Osteocyte (in vitro differentiated cells): ENCODE results near the gene SMIM23. TPM values are rescaled to one million over a fixed set of nuclear protein-coding genes. Genes with fewer than 3 reads are reported as not detected.

Source experiments
- DNase-seq: peaks from one replicate; pipeline ENCODE4 v3.0.0; 2021; ENCODE audit warnings: mixed read lengths; ENCODE audit not compliant: unreplicated experiment; ENCODE audit errors: extremely low spot score
- H3K27ac Mint-ChIP-seq: one replicate; pipeline ENCODE4 v1.8.0; 2021; ENCODE audit warnings: mild to moderate bottlenecking, mixed read lengths; ENCODE audit not compliant: unreplicated experiment
- H3K27me3 Mint-ChIP-seq: one replicate; pipeline ENCODE4 v1.8.0; 2021; ENCODE audit warnings: mixed read lengths; ENCODE audit not compliant: unreplicated experiment
- H3K36me3 Mint-ChIP-seq: one replicate; pipeline ENCODE4 v1.8.0; 2021; ENCODE audit warnings: mixed read lengths; ENCODE audit not compliant: unreplicated experiment
- H3K4me1 Mint-ChIP-seq: one replicate; pipeline ENCODE4 v1.8.0; 2021; ENCODE audit warnings: mixed read lengths; ENCODE audit not compliant: unreplicated experiment
- H3K4me3 Mint-ChIP-seq: one replicate; pipeline ENCODE4 v1.8.0; 2021; ENCODE audit warnings: mild to moderate bottlenecking, moderate library complexity, mixed read lengths; ENCODE audit not compliant: unreplicated experiment
- H3K9me3 Mint-ChIP-seq: one replicate; pipeline ENCODE4 v1.8.0; 2021; ENCODE audit warnings: mixed read lengths; ENCODE audit not compliant: unreplicated experiment
- total RNA-seq: library from RNA; stranded (reverse); gene quantifications from 2 replicates; pipeline ENCODE4 v1.2.1, GENCODE V29; 2021
- TF ChIP-seq, protein P1 (sequence below): fragments of 200-600 bp; sonication (generic); IDR thresholded peaks from 2 replicates; pipeline ENCODE4 v1.5.0; 2021; ENCODE audit warnings: antibody characterized with exemption, mild to moderate bottlenecking, moderate library complexity

SMIM23 gene
- total RNA-seq, 1 donor from 2014 or later, result not detected

DNA sequence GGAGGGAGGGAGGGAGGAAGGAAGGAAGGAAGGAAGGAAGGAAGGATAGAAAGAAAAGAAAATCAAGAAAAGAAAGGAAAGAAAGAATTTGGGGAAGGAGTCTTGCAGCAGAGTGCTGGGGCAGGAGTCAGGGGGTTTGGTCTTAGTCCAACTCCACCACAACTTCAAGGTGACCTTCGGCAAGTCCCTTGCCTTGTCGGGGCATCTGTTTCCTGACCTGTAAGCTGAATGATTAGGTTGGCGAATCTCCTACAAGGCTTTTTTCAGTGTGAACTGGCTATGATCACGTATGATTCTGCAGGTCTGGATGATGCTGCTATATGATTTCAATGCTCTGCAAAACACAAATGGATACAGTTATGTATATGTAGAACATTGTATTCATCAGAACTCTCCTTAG is 20.1 kb downstream of the SMIM23 start:
- Mint-ChIP-seq H3K27me3 (peaks cover 52% of the 10 kb centered on the region), H3K9me3 (peaks cover 2% of the 10 kb centered on the region), H3K36me3 (no peaks in the 10 kb centered on the region), H3K4me3 (no peak overlapping the region), H3K27ac (no peak overlapping the region), H3K4me1 (peaks cover 4% of the 10 kb centered on the region)
- DNase-seq, result no peak
- TF ChIP-seq, protein P1, sequence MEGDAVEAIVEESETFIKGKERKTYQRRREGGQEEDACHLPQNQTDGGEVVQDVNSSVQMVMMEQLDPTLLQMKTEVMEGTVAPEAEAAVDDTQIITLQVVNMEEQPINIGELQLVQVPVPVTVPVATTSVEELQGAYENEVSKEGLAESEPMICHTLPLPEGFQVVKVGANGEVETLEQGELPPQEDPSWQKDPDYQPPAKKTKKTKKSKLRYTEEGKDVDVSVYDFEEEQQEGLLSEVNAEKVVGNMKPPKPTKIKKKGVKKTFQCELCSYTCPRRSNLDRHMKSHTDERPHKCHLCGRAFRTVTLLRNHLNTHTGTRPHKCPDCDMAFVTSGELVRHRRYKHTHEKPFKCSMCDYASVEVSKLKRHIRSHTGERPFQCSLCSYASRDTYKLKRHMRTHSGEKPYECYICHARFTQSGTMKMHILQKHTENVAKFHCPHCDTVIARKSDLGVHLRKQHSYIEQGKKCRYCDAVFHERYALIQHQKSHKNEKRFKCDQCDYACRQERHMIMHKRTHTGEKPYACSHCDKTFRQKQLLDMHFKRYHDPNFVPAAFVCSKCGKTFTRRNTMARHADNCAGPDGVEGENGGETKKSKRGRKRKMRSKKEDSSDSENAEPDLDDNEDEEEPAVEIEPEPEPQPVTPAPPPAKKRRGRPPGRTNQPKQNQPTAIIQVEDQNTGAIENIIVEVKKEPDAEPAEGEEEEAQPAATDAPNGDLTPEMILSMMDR, result no peak

DNA sequence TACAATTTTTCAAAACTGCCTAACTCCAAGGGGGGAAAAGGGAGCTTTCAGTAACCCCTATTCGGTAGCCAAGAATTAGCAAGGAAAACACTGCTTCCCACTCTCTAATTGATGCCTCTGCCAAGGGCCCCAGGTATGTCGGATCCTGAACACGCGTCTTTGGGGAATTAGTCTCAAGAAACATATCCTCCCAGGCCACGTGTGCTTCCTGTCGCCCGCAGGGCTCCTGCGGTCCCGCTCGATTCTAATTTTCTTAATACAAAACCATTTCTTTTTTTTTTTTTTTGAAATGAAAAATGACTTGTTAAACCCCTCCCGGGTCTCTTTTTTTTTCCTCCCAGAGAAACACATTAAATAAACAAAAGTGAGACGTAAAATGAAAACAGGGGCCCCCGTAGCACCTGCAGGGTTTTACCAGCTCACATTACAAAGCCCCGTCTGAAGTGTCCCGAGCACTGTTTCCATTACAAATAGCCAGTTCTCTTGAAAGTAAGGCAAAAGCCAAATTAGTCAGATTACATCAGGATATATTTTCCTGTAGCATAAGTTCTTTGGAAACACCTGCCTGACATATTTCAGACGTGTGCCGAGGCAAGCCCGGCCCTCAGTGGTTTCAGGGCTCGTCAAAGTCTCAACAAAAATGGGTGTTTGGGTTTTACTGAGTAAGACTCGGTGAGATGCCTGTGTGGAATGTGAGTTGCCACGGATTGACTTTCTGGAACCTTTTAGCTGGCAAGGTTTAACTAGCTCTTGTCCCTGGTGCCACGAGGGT is 21.5 kb downstream of the SMIM23 start:
- TF ChIP-seq, protein P1, result no peak
- Mint-ChIP-seq H3K4me3 (no peak overlapping the region), H3K4me1 (peaks cover 4% of the 10 kb centered on the region)

DNA sequence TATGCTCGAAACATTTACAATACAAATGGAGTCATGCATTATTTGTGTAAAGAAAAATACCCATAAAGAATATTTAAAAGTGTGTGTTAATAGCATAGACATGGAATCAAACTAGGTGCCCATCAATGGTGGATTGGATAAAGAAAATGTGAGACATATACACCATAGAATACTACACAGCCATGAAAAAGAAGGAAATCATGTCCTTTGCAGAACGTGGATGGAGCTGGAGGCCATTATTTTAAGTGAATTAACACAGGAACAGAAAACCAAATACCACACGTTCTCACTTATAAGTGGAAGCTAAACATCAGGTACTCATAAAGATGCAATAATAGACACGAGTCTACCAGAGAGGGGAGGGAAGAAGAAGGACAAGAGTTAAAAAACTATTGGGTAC is 22.8 kb downstream of the SMIM23 start:
- Mint-ChIP-seq H3K9me3 (peaks cover 10% of the 10 kb centered on the region), H3K27ac (no peak overlapping the region), H3K36me3 (no peaks in the 10 kb centered on the region), H3K4me3 (no peak overlapping the region), H3K4me1 (peaks cover 4% of the 10 kb centered on the region), H3K27me3 (peaks cover 53% of the 10 kb centered on the region)
- TF ChIP-seq, protein P1, result no peak
- no peak for DNase-seq

More for the DNA sequence above, 21.5 kb downstream of the SMIM23 start:
- H3K9me3 Mint-ChIP-seq, result peaks cover 6% of the 10 kb centered on the region
- H3K27ac Mint-ChIP-seq, result no peak overlapping the region
- H3K36me3 Mint-ChIP-seq, result no peaks in the 10 kb centered on the region
- DNase-seq, result no peak
- peaks cover 56% of the 10 kb centered on the region for H3K27me3 Mint-ChIP-seq

DNA sequence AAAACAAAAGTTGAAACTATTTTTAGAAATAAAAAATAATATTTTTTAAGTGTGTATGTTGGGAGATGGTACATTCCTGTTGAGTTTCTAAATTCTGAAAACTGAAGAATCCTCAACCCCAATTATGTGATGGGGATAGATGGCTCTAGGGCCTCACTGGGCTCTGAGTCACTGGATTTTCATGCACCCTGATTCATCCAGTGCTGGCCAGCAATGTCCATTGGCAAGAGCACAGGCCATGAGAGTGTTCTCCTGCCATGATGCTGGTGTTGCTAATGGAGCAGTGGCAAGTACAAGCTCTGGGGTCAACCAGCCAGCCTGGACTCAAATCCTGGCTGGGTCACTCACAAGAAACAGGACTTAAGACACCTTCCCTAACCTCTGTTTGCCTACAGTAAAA is 23.3 kb downstream of the SMIM23 start:
- no peaks in the 10 kb centered on the region for H3K36me3 Mint-ChIP-seq
- peaks cover 10% of the 10 kb centered on the region for H3K9me3 Mint-ChIP-seq
- DNase-seq, result no peak
- no peak overlapping the region for H3K4me3 Mint-ChIP-seq
- TF ChIP-seq, protein P1, result no peak
- peaks cover 4% of the 10 kb centered on the region for H3K4me1 Mint-ChIP-seq
- H3K27me3 Mint-ChIP-seq, result peaks cover 48% of the 10 kb centered on the region
- no peak overlapping the region for H3K27ac Mint-ChIP-seq

DNA sequence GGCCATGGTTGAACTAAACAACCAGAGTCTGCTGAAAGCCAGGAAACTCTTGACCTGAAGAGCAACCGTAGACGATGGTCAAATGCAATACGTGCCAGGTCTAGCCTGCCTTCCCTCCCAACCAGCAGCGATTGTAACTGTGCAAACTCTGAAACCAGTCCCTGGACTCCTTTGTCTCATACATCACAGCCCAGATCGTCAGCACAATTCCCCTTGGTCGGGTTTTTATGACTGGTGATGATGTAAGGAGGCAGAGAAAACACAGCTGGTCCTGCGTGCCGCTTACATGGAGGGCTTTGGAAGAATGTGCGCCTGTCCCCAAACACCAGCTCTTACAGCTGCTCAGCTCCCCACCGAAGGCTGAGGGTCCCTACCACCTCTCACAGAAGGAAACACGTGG is 24.6 kb downstream of the SMIM23 start:
- TF ChIP-seq, protein P1, result no peak
- peaks cover 43% of the 10 kb centered on the region for H3K27me3 Mint-ChIP-seq
- peaks cover 10% of the 10 kb centered on the region for H3K9me3 Mint-ChIP-seq
- no peak overlapping the region for H3K4me3 Mint-ChIP-seq
- no peak overlapping the region for H3K27ac Mint-ChIP-seq
- no peaks in the 10 kb centered on the region for H3K36me3 Mint-ChIP-seq
- H3K4me1 Mint-ChIP-seq, result peaks cover 4% of the 10 kb centered on the region
- DNase-seq, result no peak
